GM12875 (cell line): ENCODE results near the gene ZSWIM1.
A peak's percentile ranks its signal among the peaks of the same experiment; 100 is the strongest.

Experiments
- H3K4me3 ChIP-seq: one replicate; pipeline ENCODE4 v1.5.1; 2011; ENCODE audit warnings: low read depth, low read length, control low read depth
- TF ChIP-seq, protein P1 (sequence below): IDR thresholded peaks from 2 replicates; pipeline ENCODE4 v1.5.1; 2011; ENCODE audit warnings: low read depth, mild to moderate bottlenecking, control low read depth, inconsistent platforms, low read length, moderate library complexity, borderline replicate concordance; ENCODE audit not compliant: insufficient read depth

ZSWIM1 gene

GRCh38 chr20:45857114-45857881, 23.7 kb upstream of the ZSWIM1 start, which contains the start of the genes ACOT8 and ZSWIM3:
TSS of gene ACOT8 (minus strand) at chr20:45857392. CDS start at chr20:45857315, 77 bp downstream.
TSS of gene ZSWIM3 (plus strand) at chr20:45857614. CDS start at chr20:45857826, 212 bp downstream.
- TF ChIP-seq, protein P1, sequence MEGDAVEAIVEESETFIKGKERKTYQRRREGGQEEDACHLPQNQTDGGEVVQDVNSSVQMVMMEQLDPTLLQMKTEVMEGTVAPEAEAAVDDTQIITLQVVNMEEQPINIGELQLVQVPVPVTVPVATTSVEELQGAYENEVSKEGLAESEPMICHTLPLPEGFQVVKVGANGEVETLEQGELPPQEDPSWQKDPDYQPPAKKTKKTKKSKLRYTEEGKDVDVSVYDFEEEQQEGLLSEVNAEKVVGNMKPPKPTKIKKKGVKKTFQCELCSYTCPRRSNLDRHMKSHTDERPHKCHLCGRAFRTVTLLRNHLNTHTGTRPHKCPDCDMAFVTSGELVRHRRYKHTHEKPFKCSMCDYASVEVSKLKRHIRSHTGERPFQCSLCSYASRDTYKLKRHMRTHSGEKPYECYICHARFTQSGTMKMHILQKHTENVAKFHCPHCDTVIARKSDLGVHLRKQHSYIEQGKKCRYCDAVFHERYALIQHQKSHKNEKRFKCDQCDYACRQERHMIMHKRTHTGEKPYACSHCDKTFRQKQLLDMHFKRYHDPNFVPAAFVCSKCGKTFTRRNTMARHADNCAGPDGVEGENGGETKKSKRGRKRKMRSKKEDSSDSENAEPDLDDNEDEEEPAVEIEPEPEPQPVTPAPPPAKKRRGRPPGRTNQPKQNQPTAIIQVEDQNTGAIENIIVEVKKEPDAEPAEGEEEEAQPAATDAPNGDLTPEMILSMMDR, result no peak
- peak within 1 kb of the TSS; percentile 62 for H3K4me3 ChIP-seq

- TF ChIP-seq, protein P1, result no peak
- H3K4me3 ChIP-seq, result peak overlapping the region; percentile 58
These were observed 23.2 kb upstream of the ZSWIM1 start for GRCh38 chr20:45857882-45858216.

- no peak overlapping the region for H3K4me3 ChIP-seq
- TF ChIP-seq, protein P1, result no peak
These were observed 21.1 kb upstream of the ZSWIM1 start for GRCh38 chr20:45859916-45860315.

GRCh38 chr20:45860560-45861220, 20.3 kb upstream of the ZSWIM1 start:
- H3K4me3 ChIP-seq, result no peak overlapping the region
- TF ChIP-seq, protein P1, result no peak

GRCh38 chr20:45861221-45862075, 19.6 kb upstream of the ZSWIM1 start:
- TF ChIP-seq, protein P1, result no peak
- H3K4me3 ChIP-seq, result no peak overlapping the region

GRCh38 chr20:45863543-45864470, 17.2 kb upstream of the ZSWIM1 start:
- no peak overlapping the region for H3K4me3 ChIP-seq
- TF ChIP-seq, protein P1, result no peak
